Measurements from ENCODE around the gene LRRC37A.
"Not testable (repeated sequence)": the region's sequence is repeated elsewhere in the genome, so short reads cannot be mapped to it uniquely, and the experiment has no call there.

GRCh38 chr17:46353856-46354255 is 58.9 kb downstream of the LRRC37A start:
- TF ChIP-seq CTCF (IDR thresholded peaks at IDR 0.05); ZFX (IDR thresholded peaks at IDR 0.05; ENCODE audit: borderline replicate concordance): not testable (repeated sequence)
